Eye (tissue), 1 donor: ENCODE data around the gene CD52.
"Not testable (repeated sequence)": the region's sequence is repeated elsewhere in the genome, so short reads cannot be mapped to it uniquely, and the experiment has no call there.

Source experiments
- DNase-seq: peaks from one replicate; pipeline ENCODE4 v3.0.0-alpha.2; 2015

Gene CD52

DNA sequence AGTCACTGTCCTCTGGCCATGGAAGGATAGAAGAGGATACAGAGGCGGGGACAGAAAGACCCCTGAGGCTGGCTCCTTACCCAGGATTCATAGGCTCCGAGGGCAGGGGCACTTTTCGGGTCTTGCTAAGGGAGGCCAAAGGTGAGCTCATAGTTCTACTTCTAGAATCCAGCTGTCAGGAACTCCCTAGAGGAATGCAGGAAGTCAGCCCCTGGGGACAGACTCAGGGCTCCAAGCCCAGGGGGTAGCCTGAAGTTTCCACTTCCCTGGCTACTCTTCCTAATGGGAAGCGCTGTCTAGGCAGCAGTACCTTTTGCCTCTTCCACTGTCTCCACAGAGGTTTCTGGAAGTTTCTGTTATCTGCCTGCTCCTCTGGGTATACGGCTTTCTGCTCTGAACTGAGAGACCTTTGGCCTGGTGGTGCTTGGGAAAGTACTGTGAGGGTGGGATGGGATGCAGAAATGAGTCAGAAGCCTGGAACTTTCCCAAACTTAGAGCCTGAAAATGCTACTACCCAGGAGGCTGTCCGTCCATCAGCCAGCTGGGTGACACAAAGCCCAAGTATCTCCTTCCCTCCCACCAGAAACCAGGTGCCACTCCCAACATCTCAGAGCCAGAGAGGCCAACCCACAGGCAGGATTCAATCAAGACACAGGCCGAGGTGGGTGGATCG is 14.9 kb upstream of the CD52 start:
- no peak for DNase-seq

DNA sequence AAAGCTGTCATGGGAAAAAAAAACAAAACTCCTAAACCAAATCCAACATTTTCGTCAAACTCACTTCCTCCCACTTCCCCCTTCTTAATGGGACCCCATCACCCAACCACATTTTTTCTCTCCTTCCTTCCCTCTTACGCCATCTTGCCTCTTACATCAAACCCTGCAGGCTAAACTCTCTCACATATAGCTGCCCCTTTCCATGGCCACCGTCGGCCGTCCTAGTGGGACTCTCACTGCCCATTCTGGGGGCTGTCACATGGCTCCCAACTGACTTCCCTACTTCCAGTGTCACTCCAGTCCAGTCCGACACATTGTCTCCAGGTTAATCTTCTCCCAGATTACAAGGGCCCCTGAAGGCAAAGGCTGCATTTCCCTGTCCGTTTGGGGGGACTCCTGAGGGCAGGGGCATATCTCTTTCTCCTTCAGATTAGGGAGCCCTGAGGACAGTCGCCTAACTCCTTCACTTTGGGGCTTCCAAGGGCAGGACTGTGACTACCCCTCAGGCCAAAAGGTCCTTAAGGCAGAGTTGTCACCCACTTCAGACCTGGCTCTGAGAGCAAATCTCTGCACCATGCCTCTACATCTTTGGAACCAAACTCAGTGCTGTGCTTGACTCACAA is 12.0 kb upstream of the CD52 start:
- no peak for DNase-seq

DNA sequence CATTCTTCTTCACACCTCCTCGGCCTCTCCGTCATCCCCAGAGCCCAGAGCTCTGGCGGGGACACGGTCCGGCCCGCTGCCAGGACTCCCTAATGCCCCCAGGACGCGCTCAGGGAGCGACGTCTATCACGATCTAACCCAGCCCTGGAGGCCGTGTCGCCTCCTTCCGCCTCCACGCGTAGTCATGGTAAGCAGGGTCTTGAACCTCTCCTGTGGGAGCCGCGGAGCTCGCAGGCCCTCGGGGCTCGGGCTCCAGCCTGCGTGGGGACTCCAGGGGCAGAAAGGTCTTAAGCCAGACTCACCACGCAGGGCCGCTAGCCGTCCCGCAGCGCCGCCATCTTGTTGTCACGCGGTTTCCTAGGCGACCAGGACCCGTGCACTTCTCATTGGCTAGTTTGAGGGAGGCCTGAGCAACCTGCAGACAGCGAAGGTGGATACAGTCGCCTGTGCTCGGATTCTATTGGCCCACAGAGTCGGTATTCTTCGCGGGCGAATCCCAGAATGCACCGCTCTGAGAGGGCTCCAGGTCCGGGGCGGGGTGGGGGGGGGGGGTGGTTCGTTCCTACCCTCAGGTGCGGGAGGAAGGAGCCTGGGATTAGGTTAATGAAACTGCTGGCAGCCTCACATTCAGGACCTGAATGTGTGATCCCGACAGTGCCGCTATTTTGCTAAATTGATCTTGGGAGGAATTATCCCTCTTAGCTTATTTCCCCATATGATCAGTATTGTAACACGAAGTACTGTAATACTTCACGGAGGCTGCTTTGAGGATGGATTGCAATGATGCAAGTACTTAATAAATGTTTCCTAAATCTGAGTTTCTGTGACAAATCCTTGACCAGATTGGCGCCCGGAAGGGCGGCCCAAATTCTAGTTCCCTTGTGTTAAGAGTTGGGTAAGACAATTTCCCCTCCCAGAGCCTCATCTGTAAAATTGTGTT is 11.2 kb upstream of the CD52 start, which contains the start of gene UBXN11:
Gene UBXN11 (minus strand): TSS at position 347 of the 940 bp plus-strand sequence. CDS start 3,753 bp downstream, outside the sequence.
- DNase-seq, result peak; percentile 96

DNA sequence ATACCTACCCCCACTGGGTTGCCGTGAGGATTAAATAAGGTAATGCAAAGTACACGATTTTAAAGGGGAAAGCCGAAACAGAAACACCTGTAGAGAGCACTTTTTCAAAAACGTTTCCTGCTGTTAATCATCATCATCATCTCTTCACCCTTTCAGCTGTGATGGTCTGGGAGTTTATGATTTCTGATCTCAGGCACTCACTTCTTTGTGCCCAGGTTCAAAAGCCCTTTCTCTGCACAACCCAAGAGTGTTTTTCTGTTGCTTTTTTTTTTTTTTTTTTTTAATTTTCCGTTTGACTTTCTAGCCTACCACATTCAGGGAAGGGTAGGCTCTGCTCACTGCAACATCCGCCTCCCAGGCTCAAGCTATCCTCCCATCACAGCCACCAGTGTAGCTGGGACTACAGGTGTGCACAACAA is 10.4 kb upstream of the CD52 start:
- no peak for DNase-seq

DNA sequence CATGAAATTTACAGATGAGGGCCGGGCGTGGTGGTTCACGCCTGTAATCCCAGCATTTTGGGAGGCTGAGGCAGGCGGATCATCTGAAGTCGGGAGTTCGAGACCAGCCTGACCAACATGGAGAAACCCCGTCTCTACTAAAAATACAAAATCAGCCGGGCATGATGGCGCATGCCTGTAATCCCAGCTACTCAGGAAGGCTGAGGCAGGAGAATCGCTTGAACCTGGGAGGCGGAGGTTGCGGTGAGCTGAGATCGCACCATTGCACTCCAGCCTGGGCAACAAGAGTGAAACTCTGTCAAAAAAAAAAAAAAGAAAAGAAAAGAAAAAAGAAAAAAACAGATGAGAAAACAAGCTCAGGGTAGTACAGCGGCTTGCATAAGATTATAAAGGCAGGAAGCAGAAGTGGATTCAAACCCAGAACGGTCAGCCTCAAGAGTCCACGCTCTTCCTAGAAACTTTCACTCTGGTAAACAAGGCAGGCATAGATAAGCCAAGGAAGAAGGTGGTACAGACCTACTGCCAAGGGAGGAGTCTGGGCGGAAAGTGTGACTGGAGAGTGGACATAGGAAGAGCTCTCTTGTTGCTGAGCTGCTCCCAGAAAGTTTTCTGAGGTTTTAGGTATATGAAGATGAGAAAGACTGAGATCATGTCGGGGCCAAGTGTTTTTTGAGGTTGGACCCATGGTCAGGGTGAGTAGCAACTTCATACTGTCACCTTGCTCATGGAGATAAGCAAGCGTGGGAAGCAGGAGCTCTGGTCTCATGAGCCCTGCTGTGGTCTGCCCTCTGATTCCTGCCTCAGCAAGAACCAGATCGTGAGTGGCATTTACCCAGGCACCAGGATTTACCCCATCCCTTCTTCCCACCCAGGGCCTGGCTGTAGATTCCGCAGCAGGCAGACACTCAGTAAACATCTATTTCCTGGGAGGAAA is 9.5 kb upstream of the CD52 start:
- not testable (repeated sequence) for DNase-seq

DNA sequence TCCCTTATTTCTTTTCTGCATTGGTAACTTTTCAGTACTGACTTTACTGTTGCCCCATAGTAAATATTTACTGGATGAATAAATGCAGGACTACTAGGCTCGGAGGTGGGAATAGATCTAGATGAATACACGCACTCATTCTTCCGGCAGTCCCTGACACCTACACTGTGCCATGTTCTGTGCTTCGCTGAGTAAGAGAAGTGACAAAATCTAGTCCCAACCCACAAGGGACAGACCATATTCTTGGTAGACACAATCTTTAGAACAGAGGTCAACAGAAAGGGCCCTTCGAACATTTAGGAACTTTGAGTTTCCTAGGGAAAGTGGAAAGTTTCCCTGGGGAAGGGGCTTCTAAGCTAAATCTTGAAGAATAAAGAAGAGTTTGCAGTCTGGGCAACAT is 3.3 kb upstream of the CD52 start:
- DNase-seq, result no peak

DNA sequence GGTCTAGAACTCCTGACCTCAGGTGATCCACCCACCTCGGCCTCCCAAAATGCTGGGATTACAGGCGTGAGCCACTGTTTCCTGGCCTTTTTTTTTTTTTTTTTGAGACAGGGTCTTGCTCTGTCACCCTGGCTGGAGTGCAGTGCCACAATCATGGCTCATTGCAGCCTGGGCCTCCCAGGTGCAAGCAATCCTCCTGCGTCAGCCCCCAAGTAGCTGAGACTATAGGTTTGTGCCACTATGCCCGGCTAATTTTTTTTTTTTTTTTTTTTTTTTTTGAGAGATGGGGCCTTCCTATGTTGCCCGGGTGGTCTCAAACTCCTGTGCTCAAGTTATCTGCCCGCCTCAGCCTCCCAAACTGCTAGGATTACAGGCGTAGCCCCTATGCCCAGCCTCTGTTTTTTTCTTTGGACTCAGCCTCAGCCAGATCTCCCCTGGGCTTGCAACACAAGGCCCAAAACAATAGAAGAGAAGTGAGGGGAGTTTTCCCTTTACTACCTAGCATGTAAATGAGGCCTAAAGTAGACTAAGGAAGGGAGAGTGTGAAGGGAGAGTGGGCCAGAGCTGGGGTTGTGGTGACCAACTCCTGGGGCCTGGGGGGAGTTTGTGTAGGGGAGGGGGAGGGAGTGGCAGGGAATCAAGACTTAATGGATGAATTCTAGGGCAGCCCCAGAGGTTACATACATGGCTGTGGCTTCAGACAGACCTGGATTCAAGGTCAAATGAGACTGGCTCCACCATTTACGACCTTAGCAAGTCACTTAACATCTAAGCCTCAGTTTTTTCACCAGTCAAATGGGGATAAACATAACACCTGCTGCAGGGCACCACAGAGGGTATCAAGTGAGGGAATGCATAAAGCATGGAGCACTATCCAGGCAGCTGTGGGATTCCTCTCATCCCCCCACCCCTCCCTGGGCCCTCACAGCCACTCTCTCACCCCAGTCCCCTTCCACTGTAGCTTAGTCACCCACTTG is 1.6 kb upstream of the CD52 start:
- no peak for DNase-seq

DNA sequence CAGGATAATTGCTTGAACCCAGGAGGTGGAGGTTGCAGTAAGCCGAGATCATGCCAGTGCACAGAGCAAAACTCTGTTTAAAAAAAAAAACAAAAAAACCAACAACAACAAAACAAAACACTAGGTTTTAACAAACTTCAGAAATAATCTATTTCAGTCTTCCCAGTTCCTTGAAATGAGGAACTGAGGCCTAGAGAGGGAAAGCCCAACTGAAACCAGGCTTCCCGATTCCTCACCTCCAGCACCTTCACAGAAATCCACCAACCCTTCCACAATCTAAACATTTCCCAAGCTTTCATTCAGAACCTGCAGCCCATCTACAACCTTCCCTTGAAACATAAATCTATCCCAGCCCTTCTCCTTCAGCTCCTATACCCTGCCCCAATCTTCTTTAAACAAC is 612 bp upstream of the CD52 start:
- DNase-seq, result no peak

DNA sequence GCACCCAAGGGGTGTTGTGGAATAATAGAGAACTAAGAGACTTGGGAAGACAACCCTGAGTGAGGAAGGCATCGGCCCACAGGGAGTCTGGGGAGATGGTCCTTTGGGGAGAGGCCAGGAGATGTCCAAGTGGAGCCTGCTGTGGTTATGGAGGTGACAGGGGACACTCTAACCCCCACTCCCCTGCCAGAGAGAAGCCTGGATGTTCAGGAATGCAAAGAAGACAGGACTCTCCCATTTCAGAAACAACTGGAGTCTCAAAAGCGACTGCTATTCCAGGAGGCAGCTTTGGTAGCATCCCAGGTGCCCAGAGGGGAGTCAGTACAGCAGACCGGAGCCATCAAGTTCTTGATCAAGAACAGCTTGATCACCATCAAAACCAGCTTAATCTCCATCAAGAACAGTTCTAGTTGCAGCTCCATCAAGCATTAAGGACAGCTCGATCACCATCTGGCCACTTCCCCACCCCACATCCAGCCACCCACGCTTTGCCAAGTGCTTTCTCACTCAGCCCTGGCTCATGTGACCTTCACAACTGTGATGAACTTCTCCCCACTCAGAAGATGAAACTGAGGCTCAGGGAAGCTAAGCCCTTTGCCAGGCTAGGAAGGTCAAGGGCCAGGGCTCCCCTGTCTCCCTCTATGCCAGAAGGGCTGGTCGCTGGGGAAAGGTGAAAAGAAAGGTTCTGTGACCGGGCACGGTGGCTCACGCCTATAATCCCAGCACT is 743 bp downstream of the CD52 start:
- DNase-seq, result no peak

DNA sequence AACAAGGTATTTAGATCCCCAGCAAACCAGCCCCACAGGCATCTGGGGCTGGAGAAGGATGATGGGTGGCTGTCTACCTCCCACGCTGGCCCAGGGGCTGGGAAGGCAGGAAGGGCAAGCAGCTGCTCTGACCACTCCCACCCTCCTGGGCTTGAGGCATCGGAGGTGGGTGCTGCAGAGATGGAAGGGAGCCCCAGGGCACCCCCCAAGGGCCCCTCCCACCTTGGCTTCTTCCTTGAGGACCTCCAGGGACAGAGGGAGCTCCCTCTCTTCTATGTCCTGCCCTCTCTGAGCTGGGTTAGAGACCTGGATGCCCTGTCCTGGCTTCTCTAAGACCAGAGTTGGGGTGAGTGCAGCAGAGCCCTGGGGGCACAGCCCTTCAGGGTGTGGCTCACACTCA is 3.1 kb downstream of the CD52 start:
- no peak for DNase-seq

DNA sequence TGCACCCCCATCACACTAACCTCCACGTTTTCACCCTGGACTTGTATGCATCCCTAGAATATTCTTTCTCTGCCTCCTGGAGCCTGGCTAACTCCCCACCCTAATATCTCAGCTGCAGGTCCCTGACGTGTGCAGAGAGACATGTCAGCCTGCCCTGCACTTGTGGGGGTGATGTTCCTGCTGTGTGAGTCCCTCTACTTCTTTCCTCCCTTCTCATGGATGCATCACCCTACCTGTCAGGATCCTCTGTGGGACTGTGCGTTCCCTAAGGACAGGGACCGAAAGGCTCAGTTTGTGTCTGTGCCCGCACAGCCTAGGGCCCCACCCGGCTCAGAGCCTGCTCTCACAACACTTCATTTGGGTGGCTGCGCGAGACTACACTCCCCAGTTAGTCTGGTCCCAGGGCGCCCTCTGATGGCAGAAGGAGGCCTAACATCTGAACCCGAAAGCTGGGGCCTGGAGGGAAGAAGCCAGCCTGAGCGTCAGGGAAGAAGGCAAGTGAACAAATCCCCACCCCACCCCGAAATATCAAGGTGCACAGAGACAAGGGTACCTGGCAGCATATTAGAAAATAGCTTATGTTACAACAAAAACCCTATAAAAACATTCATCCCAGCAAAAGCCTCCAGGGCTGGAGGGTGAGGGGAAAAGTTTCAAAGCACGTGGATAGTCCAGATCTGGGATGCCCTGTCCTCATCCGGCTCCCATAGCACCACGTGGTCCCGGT is 3.7 kb downstream of the CD52 start:
- DNase-seq, result peak; percentile 95

DNA sequence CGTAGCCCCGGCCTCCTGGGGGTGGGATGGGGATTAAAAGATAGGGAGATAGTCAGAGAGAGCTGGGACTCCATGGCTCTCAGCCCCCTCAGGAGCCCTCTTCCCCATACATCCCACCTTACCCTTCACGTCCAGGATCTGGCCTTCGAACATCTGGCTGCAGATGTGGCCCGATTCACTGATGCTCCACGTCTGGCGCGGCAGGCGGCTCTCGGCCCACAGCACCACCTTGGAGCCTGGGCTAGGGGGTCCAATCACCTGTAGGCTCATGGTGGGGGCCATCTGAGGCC is 4.2 kb downstream of the CD52 start:
- DNase-seq, result no peak

DNA sequence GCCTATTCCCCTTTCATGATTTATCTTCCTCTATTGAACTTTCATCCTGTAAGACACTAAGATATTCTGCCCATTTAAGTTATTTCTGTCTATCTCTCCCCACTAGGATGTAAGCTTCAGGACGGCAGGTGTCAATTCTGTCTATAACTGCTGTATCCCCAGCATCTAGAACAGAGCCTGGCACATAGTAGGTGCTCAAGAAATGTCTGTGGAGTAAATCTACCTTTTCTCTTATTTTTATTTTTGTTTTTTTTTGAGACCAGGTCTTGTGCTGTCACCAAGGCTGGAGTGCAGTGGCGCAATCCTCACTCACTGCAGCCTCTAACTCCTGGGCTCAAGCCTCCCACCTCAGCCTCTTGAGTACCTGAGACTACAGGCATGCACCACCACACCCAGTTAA is 5.6 kb downstream of the CD52 start:
- DNase-seq, result no peak

DNA sequence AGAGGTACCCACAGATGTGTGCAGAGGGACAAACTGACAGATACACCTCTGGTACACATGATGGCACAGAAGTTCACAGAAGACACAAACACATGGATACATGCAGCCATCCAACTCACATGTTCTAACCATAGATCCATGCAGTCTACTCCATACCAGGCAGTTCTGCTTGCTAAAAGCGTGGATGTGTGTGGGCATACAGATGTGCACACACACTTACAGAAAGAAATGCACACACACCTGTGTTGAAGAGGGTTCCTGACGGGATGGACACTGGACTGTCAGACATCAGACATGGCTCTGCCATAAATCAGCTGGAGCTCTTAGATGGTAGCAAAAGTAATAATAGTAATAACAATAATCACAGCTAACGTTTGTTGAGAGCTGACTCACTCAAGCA is 6.8 kb downstream of the CD52 start:
- no peak for DNase-seq

DNA sequence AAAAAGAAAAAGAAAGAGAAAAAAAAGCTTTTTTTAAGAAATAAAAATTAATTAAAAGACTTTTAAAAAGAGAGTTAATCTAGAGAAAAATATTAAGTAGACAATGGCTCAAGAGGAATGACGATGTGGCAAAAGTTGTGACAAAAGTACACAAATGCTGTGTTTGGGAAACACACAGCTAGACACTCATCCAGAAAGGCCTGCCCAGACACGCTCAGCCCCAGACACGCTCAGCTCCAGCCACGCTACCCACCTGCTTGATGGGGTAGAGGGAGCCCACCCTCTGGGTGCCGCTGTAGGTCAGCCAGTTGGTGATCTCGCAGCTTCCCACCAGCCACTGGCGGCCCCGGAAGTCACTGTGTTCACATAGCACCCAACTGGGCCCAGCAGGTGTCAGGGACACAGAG is 10.2 kb downstream of the CD52 start:
- DNase-seq, result no peak

DNA sequence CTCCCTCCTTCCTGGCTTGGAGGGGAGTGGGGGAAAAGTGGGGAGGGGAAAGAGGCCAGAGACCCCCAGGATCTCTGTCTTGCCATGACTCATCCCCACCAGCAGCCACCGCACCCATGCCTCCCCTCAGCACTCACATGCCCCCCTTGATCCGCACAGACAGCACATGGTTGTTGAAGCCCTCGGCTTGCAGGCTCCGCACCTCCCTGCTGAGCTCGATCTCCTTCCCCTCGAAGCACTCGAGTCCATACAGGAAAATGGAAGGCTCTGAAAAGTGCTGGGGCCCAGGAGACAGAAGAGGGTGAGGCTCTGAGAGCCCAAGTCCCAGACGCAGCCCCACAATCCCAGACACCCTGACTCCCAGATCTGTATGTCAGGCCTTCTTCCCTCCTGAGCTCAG is 10.8 kb downstream of the CD52 start:
- DNase-seq, result no peak

DNA sequence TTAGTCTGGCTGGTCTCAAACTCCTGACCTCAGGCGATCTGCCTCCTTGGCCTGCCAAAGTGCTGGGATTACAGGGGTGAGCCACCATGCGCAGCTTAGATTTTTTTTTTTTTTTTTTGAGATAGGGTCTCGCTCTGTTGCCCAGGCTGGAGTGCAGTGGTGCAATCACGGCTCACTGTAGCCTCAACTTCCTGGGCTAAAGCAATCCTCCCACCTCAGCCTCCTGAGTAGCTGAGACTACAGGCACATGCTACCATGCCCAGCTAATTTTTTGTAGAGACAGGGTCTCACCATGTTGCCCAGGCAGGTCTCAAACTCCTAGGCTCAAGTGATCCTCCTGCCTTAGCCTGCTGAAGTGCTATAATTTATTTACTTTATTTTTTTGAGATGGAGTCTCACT is 11.6 kb downstream of the CD52 start:
- DNase-seq, result not testable (repeated sequence)

DNA sequence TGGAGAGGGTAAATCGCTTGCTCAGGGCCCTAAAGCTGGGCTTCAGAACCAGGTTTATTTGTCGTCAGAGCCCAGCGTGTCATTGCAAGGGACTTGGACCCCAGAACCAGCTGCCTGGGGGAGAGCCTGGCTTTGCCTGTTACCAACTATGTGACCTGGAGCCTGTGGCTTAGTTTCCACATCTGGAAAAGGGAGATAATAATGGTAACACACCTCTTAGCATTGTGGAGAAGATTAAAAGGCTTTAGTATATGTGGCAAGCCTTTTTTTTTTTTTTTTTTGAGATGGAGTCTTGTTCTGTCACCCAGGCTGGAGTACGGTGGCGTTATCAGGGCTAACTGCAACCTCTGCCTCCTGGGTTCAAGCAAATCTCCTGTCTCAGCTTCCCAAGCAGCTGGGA is 12.5 kb downstream of the CD52 start:
- DNase-seq, result no peak

DNA sequence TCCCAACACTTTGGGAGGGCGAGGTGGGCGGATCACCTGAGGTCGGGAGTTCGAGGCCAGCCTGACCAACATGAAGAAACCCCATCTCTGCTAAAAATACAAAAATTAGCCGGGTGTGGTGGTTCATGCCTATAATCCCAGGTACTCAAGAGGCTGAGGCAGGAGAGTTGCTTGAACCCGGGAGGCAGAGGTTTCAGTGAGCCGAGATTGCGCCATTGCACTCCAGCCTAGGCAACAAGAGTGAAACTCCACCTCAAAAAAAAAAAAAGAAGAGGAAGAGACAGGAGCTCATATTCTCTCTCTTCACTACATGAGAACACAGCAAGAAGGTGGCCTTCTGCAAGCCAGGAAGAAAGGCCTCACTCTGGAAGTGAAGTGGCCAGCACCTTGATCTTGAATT is 15.6 kb downstream of the CD52 start:
- DNase-seq, result not testable (repeated sequence)
